Limb (tissue), 2 donors: Measurements from ENCODE around the gene VDR.
A peak's percentile ranks its signal among the peaks of the same experiment; 100 is the strongest.
"Not testable (repeated sequence)": the region's sequence is repeated elsewhere in the genome, so short reads cannot be mapped to it uniquely, and the experiment has no call there.

ENCODE experiments used
- DNase-seq, 2 donors: peaks; one replicate each; pipeline ENCODE4 v3.0.0-alpha.2; 2016; ENCODE audit errors: extremely low spot score in 2 of 2

Gene VDR

DNA sequence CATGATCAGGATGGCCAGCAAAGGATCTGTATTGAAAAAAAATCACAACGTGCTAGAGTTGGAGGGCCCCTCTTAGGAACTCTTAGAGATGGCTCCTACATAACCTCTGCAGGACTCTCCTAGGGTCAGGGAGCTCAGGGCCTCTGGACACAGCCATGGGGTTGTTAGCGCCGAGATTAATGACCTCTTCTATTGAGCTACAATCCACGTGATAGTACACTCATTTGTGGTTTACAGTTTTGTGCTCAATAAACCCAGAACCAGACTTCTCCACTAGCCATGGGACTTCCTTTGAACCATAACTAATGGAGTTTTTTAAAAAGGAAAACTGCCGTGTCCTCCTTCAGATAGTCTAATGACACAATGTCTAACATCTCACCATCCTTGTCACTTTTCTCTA is 55.5 kb downstream of the VDR start:
- no peak for DNase-seq

DNA sequence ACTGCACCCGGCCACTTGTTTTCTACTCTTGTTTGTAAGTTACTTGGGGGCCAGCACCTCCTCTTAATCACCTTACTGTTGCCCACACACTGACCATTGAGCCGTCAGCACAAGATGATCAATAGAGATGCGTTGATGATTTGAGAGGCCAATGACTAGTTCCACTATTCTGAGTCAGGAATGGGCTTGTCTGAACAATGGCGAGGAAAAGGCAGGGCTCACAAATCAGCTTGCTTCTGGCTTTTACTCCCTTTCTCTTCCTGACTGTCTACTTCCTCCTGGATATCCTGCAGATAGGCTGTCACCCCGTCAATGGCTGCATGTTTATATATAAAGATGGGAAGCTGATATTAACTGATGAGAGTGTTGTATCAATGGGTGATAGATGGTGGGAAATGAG is 55.9 kb downstream of the VDR start:
- DNase-seq = no peak

DNA sequence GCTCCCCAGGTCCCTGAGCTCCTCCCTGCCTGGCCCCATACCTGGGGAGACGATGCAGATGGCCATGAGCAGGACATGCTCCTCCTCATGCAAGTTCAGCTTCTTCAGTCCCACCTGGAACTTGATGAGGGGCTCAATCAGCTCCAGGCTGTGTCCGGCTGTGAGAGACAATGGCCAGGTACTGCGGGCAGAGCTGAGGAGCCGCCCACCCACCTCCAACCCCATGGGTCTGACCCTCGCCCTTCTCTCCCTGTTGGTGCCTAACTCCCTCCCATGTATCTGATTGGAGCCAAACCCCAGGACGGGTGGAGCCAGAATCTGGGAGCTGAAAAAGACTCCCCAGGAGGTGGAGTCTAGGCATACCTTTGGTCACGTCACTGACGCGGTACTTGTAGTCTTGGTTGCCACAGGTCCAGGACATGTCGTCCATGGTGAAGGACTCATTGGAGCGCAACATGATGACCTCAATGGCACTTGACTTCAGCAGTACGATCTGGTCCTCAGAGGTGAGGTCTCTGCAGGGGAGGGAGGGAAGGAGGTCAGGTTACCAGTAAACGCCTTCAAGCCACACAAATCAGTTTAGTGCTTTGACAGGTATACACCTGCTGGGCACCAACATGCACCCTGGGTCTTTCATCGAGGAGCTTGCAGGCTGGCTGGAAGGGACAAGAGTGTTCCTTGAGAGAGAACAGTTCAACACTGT is 58.3 kb downstream of the VDR start:
- DNase-seq = no peak

DNA sequence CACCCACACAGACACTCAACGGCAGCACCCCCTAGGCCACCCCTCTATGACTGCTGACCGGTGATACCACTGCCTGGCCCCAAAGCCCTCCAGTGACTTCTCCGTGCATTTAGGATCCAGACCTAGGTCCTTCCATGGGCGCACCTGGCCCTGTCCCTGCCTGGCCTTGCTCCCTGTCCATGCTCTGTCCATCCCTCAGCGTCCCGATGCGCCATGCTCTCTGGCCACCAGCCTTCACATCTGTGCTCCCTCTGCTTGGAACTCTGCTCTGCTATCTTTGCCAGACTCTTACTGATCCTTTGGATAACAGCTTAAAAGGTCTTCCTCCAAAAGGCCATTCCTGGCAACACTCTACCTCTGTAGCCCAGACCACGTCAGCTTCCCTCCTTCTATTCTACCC is 59.7 kb downstream of the VDR start:
- DNase-seq = no peak

DNA sequence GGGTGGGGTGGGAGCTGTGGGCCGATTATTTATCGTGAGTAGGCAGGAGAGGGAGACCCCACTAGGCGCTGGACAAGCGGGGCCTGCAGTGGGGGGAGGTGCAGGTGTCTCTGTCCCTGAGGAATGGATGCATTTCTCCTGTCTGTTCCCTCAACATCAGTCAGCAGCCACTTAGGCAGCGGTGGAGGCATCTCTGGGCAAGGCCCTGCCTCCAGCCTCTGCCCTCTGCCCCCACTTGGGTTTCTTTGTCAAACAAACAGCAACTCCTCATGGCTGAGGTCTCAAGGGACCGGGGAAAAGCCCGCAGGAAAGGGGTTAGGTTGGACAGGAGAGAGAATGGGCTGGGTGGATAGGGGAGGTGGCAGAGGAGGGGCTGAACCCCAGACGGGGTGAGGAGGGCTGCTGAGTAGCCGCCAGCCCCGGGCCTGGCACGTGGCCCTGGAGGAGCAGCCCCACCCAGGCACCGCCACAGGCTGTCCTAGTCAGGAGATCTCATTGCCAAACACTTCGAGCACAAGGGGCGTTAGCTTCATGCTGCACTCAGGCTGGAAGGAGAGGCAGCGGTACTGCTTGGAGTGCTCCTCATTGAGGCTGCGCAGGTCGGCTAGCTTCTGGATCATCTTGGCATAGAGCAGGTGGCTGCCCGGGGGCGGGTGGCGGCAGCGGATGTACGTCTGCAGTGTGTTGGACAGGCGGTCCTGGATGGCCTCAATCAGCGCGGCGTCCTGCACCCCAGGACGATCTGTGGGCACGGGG is 60.4 kb downstream of the VDR start:
- DNase-seq = no peak

DNA sequence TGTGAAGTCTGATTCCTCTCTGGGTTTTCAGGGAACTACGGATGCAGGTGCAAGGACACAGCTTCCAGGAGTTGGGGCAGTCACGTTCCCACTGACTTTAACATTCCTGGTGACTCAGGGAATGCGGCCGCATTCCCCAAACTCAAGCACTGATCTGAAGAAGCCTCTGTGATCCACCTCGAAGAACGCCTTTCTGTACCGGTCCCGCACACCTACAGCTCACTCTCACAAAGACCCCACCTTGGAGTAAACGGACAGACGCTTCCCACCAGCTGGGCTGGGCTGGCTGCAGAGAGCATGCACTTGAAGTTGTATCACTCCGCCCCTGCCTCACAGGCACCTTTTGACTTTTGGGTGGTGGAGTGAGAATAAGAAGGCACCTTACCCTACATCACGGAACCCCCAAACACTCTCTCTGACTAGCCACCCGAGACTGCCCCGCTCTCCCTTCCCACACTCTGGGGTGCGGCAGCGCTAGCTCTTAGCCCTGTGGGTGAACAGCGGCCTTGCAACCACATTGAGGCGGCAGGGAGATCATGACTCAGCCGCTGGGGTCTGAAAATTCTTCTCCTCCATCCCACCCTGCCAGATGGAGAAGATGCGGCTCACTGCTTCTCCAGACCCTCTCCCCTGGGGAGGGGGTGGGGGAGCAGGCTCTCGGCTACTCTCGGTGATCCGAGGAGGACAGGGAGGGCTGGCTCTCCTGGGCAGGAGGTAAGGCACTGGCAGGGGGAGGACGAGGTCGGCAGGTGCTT is 61.4 kb downstream of the VDR start:
- no peak for DNase-seq

DNA sequence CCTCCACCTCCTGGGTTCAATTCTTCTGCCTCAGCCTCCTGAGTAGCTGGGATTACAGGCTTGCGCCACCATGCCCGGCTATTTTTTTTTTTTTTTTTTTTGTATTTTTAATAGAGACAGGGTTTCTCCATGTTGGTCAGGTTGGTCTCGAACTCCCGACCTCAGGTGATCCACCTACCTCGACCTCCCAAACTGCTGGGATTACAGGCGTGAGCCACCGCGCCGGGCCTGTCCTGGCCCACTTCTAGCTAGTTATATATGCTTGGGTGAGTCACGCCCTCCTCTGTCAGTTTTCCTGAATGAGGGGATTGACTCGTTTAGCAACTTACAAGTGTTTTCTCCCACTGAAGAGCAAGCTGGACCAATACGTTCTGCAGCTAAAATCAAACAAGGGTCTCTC is 62.3 kb downstream of the VDR start:
- not testable (repeated sequence) for DNase-seq

DNA sequence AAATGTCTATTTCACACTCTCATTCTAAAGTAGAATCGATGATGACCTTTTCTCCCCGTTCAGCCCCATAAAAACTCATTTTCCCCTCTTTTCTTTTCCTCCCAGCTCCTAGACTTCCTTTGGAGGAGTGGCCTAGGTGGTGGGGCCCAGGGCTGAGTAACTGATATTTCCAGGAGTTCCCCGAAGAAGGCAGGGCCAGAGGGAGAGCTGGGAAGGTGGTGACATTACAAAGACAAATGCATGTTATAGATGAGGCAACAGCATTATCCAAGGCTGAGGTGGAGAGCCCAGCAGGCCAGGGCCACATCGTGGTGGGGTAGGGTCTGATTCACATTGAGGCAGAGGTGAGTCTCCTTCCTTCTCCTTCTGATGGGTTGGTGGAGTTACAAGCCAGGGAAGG is 62.9 kb downstream of the VDR start:
- DNase-seq = no peak

DNA sequence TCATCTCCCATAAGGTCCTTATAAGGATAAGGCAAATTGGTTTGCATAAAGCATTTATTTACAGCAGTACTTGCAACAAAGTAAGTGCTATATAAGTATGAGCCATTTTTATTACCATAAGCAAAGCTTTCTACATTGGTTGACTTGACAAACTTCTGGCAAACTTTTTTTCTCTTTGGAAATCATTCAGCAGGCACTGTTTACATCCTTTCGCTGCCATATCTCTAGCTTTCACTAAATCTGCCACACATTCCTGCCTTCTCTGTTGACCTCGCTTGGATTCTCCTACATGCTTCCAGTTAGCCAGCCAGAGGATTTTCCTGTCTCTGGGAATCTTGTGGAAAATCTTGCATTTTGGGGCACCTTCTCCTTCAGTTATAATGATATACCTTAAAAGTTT is 63.3 kb downstream of the VDR start:
- DNase-seq = no peak

DNA sequence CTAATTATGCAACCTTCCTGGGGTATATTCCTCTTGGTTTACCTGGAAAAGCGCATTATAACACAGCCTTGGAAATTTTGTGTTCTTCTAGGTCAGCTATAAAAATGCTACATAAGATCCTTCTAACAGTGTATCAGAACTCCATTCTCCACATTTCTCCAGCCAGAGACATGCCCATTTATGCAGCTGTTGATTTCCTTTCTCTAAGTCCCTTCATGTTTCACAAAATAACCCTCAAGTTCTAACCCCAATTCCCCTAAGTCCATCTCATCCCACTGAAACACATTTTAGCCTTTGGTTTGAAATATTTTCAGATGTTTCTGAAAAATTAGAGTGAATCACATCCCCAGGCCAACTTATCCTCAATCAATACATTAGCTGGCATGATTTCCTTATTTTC is 64.2 kb downstream of the VDR start:
- DNase-seq = no peak

DNA sequence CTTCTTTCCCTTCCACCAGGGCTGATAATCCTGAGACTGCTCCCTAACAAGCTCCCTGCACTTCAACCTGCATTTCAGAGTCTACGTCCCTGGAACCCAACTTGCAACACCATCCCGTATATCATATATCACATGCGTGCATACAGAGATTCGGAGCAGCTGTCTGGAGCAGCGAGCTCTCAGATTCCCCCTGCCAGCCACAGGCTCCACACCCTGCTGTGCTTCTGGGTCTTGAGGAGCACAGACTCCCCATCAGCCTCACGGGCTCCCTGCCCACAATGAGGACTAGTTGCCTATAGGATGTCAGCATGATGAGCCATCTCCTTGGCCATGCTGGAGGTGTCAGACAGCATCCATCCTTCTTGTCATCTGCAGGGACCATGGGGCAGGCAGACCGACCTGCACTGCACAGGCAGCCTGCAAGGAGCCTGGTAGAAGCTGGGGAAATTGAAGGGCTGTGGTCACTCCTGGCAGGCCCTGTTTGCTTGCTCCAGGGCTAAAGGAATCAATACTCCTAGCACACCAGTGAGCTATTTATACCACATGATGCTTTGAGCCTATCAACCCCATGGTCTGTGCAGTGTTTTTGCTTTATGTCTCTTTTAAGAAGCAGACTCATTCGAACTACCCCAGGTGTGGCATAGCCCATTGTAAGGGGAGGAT is 65.4 kb downstream of the VDR start:
- DNase-seq = no peak

DNA sequence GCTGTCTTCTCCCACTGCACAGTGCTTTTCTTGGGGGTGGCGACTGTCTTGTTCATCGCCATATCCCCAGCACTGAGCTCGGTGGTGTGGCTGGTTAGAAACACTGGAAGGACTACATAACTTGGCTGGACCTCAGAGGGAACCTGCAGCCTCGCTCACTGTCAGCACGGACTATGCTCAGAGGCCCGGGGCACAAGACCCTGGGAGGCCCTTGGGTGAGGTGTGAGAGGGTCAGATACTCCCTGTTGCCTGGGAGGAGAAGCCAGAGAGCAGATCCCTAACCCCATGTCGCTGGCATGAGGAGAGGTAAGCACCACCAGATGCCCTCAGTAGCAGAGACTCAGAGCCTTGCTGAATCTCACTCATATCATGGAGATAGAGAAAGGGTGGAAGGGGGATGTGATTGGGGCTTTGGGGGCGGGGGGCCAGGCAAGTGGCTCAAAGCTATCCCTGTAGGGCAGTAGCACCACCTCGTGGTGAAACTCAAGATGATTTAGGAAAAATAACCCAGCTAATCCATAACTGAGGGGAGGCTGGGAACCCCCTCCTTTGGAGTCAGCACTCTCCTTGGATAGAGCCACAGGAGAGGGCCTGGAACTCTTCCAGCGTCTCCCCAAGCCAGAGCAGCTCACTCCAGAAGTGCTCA is 66.4 kb downstream of the VDR start:
- no peak for DNase-seq

DNA sequence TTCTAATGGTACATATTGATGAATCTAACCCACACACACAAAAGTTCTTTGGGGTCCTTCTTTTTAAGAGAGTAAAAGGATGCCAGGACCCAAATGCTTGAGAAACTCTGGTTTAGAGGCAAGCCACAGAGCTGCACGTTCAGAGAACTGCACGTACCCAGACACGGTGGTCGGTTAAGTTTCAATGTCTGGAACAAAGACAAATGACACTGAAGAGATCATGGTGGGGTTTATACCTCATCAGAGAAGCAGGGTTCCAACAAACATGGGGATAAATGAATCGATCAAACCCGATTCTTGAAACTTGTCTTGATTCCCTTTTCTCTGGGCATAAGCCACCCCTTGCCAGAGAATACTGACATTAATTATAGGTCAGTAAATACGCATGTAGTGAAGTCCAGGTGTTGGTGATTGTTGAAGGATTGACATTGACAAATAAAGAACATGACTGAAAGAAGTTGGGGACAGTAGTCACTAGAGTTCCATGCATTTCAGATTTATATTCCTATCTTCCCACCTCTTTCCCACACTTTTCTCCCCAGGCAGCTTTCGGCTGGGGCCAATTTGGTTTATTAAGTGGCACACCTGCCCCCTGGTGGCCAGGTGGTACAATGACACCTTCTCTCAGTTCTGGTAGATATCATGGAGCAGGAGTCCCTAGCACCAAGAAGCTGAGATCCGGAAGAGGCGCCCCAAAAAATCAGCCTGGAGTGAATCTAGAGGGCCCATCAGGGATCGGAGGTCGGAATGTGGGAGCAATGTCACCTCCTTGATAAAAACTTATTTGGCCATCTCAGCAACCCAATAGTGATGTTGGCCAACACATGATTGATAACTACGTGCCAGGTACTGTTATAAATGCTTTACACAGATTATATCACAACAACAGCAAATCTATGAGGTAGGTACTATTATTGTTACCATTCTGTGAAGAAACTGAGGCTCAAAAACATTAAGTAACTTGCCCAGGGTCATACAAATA is 67.3 kb downstream of the VDR start:
- peak in 1 of 2 donors; percentile 78 for DNase-seq

DNA sequence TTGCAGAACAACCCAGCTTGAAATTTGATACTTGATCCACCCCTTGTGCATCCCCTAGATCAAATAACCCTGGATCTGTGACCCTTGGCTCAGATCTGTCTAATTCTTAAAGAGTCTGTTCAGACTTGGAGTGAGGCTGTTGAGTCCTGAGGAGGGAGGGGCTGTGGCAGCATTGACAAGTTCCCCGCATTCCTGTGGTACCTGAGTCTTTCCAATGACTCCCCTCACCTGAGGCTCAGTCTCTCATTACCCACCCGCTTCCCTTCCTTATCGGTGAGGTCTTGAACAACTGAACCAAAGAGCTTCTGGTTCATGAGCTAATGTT is 69.0 kb downstream of the VDR start:
- no peak for DNase-seq

DNA sequence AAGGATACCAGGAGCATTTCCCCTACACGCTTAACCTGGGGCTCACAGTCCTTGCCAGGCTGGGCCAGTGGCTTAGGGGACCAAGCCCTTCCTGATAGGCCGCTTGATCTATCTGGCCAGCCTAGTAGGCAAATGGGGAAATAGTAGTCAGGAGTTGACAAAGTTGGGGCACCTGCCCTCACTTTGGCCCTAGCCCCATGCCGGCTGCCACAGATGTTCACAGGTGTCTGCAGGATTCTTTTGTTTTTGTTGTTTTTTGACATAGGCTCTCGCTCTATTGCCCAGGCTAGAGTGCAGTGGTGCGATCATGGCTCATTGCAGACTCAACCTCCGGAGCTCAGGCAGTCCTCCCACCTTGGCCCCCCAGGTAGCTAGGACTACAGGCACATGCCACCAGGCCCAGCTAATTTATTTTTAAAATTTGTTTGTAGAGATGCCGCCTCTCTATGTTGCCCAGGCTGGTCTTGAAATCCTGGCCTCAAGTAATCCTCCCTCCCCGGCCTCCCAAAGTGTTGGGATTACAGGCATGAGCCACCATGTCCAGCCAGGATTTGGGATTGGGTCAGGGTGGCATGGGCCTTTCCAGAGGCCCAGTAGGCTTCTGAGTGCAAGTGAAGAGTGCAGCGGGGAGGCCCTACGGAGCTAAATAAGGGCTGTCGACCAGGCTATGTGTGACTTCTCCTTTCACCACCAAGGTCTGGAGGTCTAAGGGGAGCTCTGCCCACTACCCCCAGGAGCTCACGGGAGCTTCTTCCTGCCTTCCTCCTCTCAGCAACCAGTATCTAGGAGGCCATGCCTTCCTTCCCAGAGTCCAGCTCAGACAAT is 69.6 kb downstream of the VDR start:
- DNase-seq = no peak

DNA sequence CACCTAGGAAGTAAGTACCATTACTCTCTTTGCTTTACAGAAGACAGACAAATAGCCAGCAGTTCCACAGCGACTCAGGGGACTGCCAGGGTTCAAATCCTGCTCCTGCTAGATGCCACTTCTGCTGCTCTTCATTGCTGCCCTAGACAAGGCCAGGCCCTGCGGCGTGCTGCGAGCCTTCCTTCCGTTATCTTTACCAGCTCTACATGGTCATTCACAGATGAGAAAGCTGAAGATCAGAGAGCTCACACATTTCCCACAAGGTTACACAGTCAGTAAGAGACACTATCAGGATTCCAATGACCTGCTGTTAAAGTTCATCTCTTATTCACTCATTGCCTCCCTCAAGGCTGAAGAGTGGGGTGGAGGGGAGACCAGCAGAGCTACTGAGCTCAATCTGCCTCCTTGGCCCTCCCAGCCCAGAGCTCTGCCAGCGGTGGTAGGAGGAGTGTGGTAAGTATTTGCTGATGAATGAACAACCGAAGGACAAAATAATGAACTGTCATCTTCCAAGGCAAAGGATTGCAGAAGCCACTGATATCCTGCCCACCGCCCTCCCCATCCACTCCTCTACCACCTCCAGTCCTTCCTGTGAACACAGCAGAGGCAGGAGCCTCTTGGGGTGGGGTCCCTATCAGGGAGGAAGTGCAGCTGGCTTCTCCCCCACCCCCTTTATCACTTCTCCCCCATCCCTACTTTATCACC is 70.4 kb downstream of the VDR start:
- no peak for DNase-seq

DNA sequence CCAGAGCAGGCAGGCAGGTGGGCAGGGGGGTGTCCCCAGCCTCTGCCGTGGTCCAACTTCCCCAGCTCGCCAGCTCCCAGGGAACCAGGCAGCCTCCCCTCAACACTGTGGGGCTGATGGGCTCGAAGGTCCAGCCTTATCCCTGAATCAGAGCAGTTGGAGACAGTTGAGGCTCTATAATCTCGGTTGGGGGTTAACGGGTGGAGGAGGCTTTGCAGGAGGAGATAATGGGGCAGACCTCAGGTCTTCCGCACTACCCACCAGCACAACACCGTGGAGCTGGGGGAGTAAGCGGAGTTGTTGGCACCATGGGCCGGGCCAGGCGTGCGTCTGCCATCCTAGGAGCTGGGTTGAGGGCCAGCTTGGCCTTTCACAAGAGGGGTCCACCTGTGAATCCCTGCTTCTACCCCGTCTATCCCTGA is 71.2 kb downstream of the VDR start:
- DNase-seq = no peak

DNA sequence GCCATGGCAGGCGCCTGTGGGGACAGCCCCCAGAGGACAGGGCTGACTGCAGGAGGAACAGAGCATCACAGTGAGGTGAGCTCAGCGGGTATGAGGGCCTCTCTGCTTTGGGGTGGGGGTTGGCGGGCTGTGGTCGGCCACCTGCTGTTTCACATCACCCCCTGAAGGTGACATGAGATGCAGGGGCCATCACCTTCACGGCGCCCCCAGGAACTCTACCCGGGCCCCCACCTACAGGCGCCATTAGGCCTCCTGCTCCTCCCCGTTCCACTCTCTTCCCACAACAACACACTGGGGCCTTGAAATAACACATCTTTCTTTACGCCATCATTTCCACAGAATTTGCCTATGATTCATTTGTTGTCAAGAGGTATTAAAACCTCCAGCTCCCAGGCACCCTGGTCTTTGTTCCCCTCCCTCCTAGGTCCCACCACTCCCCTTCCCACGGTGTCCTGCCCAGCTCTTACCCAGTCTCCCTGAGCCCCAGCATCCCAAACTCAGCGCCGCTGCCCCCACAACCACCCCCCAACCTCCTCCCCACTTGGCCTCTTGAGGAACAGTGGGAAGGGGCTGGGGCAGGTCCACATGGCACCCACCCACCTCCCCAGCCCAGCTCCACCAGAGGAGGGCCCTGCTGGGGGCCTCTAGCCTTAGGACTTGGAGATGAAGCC is 72.4 kb downstream of the VDR start:
- no peak for DNase-seq
